ENCODE data around the gene NACAD.
"Not testable (repeated sequence)": the region's sequence is repeated elsewhere in the genome, so short reads cannot be mapped to it uniquely, and the experiment has no call there.

The NACAD gene

DNA sequence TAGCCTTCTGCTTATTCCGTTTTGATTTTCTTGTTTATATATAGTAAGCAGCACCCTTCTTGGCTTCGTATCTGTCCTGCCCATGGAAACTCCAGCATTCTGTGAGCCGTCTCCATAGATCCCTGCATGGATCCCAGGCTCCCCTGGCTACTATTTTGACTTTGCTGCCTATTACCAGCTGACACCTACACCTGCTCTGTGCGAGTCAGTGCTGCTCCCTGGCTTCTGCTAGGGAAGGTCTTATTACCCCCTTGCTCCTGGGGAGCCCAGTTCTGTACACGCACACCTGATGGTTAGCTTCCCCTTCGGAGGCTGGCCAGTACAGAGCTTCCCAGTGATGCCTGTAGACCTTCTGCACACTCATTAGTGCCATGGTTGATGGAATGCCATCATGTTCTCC lies 35.4 kb downstream of the NACAD start:
- no peak for DNase-seq

DNA sequence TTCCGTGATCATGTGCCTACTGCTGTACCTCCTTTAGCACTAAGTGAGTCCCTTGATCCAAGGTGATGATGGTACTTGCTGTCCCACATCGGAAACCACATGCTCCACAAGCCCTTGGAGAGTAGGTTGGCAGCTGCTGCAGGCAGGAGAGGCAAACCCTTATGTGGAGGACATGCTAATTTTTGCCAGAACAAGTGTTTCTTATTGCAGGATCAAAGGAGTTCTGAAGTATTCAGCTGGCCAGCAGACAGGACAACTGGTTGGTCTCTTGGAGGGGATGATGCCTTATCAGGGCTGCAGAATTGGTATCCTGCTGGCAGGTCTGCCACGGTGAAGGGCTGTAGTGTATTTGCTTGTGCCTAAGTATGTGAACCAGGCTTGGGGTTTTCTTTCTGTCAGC lies 36.8 kb downstream of the NACAD start:
- no peak for DNase-seq

DNA sequence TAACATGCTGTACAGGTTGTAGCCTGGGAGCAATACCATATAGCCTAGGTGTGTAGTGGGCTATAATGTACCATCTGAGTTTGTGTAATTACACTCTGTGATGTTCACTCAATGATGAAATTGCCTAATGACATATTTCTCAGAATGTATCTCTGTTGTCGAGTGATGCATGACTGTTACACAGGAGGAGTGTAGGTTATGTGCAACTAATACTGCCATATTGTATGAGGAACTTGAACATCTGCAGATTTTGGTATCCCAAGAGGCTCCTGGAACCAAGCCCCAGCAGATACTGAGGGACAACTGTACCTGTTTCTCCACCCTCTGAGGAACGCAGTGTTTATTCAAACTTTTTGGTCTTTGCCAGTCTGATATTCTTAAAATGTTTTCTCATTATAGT lies 38.6 kb downstream of the NACAD start:
- DNase-seq = no peak

DNA sequence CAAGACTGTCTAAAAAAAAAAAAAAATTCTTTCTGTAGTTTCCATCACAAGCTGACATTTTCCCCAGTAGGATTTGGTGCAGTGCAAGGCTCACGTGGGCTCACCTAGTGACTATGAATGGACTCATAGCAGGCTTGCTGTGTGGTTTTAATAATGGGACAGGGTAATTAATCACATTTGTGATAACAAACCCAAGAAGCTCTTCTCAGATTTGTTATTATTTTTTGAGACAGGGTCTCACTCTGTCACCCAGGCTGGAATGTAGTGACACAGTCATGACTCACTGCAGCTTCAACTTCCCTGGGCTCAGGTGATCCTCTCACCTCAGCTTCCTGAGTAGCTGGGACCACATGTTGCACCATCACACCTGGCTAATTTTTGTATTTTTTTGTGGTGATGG lies 40.0 kb downstream of the NACAD start:
- no peak for DNase-seq

DNA sequence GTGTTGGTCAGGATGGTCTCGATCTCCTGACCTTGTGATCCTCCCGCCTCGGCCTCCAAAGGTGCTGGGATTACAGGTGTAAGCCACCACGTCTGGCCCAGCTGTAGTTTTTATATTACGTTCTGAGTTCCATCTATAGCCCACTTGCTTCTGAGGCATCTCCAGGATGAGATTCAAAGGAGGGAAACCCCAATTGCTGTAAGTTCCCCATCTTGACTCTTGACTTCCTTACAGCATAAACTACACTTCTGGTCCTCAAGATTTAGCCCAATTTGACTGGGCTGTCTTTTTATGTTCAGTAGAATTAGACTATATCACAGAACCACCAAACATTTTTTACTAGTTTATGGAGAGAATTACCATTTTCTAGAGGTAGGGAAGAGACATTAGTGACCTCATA lies 44.4 kb downstream of the NACAD start:
- DNase-seq = no peak

DNA sequence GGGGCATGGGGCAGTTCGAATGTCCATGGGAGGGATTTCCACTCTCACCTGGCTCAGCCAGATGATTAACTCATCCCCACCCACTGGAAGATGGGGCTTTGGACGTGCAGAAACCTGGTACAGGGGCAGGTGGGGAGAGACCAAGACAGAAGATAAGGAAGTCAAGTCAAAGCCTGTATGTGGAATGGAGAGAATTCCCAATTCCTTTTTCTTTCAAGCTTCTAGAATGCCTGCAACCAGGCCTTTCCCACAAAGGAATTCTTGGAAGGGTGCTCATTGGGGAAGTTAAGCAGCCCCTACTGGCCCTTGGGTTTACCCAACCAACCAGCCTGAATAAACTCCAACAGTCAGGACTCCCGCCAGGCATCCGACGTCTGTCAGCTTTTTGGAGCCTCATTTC lies 49.7 kb downstream of the NACAD start:
- no peak for DNase-seq

DNA sequence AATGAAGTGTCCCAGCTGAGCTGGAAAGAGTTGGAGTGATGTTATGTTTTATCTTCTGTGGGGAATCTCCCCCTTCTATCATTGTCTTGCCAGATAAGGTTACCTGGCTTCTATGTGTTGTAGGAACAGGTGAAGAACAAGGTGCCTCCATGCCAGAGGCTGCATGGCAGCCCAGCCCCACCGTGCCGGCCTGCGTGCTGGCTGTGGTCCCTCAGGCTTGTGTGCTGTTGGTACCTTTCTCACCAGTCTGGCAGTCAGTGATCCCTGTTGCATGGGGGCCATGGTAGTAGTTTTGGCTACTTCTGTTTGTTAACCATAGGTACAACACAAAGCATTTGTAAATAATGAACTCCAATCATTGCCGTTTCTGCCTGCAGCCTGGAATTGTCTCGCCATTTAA lies 50.9 kb downstream of the NACAD start:
- no peak for DNase-seq

DNA sequence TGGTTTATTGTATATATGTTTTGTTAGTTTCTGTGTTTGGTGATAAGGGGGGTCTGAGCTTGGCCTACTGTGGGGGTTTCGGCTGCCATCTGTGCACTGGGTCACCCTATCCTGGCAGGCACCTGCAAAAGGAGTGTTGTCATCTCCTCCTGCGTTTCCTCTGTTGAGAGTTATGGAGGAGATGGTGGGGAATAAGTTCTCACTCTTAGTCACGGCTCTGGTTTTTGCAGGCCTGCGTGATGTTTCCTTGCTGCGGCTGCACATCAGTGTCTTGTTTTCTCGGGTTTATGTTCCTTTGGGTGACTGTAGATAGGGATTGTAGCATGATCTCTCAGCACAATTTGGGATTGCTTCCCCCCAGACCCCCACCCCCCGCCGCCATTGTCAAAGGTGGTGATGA lies 52.0 kb downstream of the NACAD start:
- DNase-seq = no peak

DNA sequence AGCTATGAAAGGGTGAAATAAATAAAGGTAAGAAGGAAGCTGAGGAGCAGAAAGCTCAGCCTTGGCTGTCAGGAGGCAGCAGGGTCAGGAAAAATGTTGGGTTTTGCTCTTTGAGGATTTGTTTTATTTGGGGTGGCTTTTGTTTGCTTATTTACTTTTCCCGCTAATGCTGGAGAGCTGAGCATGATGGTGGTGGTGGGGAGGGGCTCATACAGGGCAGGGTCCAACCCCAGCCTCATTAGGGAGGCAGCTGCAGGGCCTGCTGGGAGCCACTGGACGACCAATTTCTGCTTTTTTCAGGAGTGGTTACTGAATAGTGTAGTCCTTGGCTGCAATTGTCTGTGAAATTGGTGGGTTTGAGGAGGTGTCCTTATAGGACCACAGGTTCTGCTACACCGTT lies 52.5 kb downstream of the NACAD start:
- DNase-seq = no peak

DNA sequence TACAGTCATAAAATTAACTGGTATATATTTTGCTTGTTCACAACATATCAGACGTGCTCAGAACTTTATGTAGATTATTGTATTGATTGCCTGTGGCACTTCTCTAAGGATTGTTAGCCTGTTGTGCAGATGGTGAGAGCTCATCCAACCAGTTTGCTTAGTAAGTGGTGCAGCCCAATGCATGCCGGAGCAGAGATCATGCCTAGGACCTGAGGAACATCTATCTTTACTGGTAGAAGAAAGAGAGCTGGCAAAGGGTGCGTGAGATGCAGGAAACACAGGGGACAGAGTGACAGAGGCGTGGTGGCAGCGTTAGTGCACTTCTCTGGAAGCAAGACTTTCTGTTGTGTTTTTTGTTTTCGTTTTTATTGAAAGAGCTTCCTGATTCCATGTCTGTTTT lies 52.9 kb downstream of the NACAD start:
- no peak for DNase-seq

DNA sequence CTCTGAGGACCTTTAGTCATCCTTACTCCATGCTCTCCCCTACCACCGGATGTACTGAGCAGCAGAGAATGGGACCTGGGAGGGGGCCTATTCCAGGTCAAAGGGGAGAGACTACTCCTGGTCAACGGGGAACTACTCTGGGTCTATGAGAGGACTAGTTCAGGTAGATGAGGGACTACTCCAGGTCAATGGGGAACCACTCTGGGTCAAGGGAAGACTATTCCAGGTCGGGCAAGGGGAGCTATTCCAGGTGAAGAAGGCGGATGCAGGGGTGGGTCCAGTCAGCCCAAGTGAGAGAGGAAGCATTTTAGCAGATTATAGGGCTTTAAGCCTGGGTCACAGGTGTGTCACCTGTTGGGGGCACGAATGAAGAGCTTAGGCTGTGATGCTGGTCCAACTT lies 53.4 kb downstream of the NACAD start:
- DNase-seq = no peak

DNA sequence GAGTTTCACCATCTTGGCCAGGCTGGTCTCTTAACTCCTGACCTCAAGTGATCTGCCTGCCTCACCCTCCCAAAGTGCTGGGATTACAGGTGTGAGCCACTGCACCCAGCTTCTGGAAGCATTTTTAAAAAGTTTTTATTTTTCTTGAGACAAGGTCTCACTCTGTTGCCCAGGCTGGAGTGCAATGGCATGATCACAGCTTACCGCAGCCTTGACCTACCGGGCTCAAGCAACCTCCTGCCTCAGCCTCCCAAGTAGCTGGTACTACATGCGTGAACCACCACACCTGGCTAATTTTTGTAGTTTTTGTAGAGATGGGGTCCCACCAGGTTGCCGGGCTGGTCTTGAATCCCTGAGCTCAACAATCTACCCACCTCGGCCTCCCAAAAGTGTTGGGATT lies 54.1 kb downstream of the NACAD start:
- DNase-seq = not testable (repeated sequence)

DNA sequence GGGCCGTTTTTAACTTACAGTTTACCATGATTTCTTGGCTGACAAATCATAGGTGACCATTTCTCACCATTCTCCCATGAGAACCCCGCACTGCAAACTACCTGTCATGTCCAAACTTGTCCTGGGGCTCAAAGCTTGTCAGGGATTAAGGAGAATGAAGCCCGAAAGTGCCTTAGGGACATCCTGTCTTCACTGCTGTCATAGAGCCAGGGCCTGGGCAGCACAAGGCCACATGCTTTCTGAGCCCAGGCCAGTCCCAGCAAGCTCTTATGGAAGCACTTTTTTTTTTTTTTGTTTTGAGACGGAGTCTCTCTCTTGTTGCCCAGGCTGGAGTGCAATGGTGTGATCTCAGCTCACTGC lies 54.9 kb downstream of the NACAD start:
- DNase-seq = no peak

DNA sequence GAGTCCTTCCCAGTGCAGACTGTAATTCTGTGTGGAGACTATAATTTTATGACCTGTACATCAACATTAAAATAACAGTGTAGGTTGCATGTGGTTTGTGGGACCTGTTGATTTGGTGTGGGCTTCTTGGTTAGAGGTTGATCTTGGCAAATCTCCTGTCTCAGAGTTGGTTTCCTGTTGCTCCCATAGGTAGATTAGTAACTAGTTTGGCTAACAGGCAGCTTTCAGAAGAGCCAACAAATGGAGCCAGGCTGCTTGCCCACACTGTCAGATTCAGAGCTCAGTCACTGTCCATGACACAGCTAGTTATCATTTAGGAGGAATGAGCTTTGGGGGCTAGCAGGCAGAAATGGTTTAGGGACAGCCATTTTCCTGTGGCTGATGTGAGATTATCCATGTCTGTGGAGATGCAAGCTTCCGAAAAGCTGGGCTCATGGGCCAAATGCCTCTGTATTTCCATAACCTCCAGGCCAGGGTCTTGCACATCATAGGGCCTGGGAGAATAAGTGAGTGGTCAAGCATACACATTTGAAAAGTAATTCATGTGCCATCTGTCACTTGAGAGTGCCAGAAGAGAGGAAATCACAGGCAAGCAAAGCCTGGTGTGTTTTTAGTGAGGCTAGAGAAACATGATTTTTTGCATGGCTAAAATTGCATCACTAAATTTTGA lies 55.4 kb downstream of the NACAD start:
- DNase-seq = no peak

DNA sequence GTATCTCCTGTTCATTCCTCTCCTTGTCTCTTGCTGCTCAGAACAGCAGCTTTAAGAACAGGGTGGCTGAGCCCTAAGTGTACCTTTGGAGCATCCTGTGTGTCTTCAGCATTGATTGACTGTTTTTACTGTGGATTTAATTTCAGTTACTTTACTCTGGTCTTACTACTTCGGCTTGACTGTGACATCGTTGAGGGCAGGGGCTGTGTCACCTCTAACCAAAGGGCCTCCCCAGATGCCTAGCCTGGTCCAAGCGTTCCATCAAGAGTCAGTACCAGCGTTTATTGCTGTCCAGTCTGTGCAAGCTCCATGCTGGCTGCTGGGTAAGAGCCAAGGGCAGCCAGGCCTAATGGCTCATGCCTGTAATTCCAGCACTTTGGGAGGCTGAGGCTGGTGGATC lies 56.3 kb downstream of the NACAD start:
- DNase-seq = no peak

DNA sequence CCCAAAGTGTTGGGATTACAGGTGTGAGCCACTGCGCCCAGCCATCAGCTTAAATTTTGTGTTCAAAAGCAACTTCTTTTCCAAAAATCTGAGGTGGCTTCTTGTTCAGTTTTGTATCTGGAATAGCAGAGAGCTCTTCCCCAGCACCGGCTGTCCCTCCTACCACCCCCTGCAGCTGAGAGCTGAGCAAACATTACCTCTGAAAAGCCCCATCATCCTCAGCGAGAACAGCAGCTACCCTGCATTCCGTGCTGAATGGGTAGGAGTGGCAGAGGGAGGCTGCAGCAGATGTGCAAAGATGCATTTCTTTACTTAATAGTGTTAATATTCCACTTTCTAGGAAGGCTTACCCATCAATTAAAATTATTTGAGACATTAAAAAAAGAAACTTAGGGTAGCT lies 56.9 kb downstream of the NACAD start:
- no peak for DNase-seq

Data from OCI-M1 (cell line).